ENCODE measurements around the gene BANP.

BANP gene

DNA sequence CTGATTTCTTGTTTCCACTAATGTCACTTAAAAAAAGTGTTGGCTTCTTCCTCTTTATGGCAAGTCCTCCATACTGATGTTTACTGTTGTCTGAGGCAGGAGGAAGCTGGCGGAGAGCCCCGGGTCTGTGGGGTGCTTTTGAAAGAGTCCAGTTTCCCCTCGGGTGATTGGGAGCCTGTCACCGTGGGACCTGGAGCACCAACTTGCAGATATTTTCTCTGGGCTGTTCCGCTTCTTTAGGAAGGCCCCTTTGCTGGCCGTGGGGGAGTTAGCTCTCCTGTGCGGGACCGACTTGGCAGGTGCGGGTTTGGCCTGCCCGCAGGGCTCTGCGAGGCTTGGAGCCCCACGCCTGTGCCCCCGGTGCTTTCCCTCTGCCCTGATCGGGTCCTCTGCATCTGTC, 3.1 kb downstream of the BANP start:
- H3K4me1 ChIP-seq (ENCODE audit: control insufficient read depth in 1 of 2, insufficient read depth in 2 of 2, low read length in 2 of 2) = peaks cover 28 to 40% of the 10 kb centered on the region in 2 donors
- no peaks in the 10 kb centered on the region for H3K9me3 ChIP-seq (ENCODE audit: control insufficient read depth in 1 of 2, low read length in 2 of 2)
- peaks cover 3 to 4% of the 10 kb centered on the region in 2 donors for H3K36me3 ChIP-seq (ENCODE audit: control insufficient read depth in 1 of 2, insufficient read depth in 2 of 2, low read length in 2 of 2)
- H3K27me3 ChIP-seq (ENCODE audit: low read depth, low read length) = no peaks in the 10 kb centered on the region
- peak overlapping the region; percentile 74 for H3K27ac ChIP-seq (ENCODE audit: low read length)
- H3K4me3 ChIP-seq (ENCODE audit: low read depth in 1 of 2, low read length in 2 of 2) = no peak overlapping the region

DNA sequence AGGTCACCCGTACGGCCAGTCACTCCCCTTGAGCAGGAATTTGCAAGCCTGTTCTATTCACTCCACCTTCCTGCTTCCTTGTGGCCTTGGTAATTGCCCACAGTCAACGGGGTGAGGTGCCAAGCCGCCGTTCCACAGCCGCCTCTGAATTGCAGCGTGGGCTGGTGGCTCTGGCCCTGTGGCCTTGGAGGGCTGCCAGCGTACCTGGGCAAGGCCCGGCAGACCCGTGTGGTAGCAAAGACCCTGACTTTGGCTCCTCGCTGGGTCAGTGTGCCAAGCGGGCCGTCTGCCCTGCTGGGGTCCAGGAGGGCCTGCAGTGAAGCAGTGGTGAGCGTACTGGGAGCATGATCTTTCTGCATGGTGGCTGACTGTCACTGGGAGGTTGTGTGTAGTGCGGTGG, 3.6 kb downstream of the BANP start:
- Histone ChIP-seq H3K4me3 (ENCODE audit: low read depth in 1 of 2, low read length in 2 of 2) (no peak overlapping the region), H3K9me3 (ENCODE audit: control insufficient read depth in 1 of 2, low read length in 2 of 2) (no peaks in the 10 kb centered on the region), H3K27me3 (ENCODE audit: low read depth, low read length) (no peaks in the 10 kb centered on the region), H3K36me3 (ENCODE audit: control insufficient read depth in 1 of 2, insufficient read depth in 2 of 2, low read length in 2 of 2) (peaks cover 3 to 4% of the 10 kb centered on the region in 2 donors), H3K27ac (ENCODE audit: low read length) (peak overlapping the region; percentile 74), H3K4me1 (ENCODE audit: control insufficient read depth in 1 of 2, insufficient read depth in 2 of 2, low read length in 2 of 2) (peaks cover 28 to 40% of the 10 kb centered on the region in 2 donors)

DNA sequence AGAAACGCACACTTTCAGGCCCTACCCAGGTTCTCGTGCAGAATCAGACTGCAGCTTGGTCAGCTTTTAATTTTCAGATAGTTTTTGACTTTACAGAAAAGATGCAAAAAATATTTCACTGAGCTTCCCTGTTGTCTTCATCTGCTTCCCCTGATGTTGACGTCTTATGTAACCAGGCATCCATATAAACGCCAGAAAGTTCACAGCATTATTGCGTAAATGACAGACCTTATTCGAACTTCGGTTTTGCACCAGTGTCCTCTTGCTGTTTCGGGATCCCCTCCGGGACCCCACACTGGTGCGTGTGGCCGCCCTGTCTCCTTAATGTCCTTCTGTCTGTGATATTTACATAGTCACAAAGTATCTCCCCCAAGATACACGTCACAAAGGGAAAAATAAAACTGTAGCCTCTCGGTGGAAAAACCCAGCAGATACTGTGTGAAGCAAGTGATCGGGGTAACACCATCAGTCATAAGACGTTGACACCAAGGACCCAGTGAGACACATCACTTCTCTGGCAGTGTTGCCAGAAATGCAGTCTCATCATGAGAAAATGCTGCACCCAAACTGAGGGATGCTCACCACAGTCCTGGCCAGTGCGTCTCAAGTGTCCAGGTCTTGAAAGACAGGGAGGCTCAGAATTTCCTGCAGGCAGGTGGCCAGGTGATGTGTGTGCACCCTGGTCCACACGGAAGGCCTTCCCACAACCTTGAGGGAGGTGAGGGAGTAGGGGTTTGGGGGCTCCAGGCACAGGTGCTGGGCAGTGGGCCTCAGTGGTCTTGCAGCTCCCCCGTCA, 4.3 kb downstream of the BANP start:
- H3K4me3 ChIP-seq (ENCODE audit: low read depth in 1 of 2, low read length in 2 of 2) = no peak overlapping the region
- H3K36me3 ChIP-seq (ENCODE audit: control insufficient read depth in 1 of 2, insufficient read depth in 2 of 2, low read length in 2 of 2) = peaks cover 3 to 4% of the 10 kb centered on the region in 2 donors
- H3K9me3 ChIP-seq (ENCODE audit: control insufficient read depth in 1 of 2, low read length in 2 of 2) = no peaks in the 10 kb centered on the region
- H3K27me3 ChIP-seq (ENCODE audit: low read depth, low read length) = no peaks in the 10 kb centered on the region
- H3K4me1 ChIP-seq (ENCODE audit: control insufficient read depth in 1 of 2, insufficient read depth in 2 of 2, low read length in 2 of 2) = peaks cover 28 to 40% of the 10 kb centered on the region in 2 donors
- peak overlapping the region; percentile 74 for H3K27ac ChIP-seq (ENCODE audit: low read length)

DNA sequence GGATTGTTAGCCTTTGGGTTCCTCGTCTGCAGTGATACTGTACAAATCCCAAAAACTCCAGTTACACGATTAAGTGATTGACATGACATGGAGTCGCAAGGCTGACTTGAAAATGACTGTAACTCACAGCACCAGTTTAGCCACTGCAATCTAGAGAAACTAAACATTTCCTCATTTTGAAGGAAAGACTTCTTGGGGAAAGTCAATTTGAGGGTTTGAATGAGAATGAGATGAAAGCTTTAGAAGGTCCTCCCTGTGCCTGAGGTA, 4.8 kb downstream of the BANP start:
- peaks cover 28 to 40% of the 10 kb centered on the region in 2 donors for H3K4me1 ChIP-seq (ENCODE audit: control insufficient read depth in 1 of 2, insufficient read depth in 2 of 2, low read length in 2 of 2)
- H3K27ac ChIP-seq (ENCODE audit: low read length) = peak overlapping the region; percentile 74
- peaks cover under 1 to 4% of the 10 kb centered on the region in 2 donors for H3K36me3 ChIP-seq (ENCODE audit: control insufficient read depth in 1 of 2, insufficient read depth in 2 of 2, low read length in 2 of 2)
- peak overlapping the region in 1 of 2 donors; percentile 50 for H3K4me3 ChIP-seq (ENCODE audit: low read depth in 1 of 2, low read length in 2 of 2)
- H3K9me3 ChIP-seq (ENCODE audit: control insufficient read depth in 1 of 2, low read length in 2 of 2) = no peaks in the 10 kb centered on the region
- H3K27me3 ChIP-seq (ENCODE audit: low read depth, low read length) = no peaks in the 10 kb centered on the region

DNA sequence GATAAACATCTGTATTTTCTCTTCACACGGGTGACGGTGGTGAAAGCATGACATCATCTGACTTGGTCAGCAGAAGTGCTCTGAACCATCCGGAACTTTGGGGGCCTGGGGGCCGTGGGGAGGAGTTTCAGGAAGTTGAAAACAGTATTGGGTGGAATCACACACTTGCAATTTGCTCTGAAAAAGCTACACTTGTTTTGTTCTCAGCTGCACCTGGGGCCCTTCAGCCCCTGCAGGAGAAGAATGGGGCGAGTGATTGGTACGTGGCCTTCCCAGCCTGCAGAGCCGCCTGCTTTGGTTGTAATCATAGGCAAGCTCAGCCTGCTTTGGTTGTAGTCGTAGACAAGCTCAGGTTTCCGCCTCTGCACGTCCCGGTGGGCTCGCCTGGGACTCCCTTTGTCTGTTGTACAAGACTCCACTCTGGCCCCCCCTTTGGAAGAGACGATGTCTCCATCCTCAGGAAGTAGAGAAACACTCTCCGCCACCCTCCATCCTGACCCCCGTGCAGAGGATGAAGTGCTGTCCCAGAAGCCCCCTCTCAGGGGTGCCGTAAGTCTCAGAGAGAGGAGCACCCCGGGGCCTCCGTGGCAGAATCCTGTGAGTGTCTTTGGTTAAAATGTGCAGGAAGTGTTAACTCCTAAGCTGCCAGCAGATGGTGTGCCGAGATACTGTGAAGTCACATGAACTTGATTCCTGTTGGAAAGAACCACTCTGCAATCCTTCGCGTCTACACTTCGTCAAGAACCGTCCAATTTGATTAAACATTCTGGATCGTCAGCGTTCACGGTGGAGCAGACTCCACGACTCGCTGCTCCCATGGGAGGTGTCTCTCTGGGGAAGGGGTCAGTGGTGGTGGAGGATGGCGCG, 5.4 kb downstream of the BANP start:
- Histone ChIP-seq H3K36me3 (ENCODE audit: control insufficient read depth in 1 of 2, insufficient read depth in 2 of 2, low read length in 2 of 2) (peaks cover 0 to 4% of the 10 kb centered on the region in 2 donors), H3K27me3 (ENCODE audit: low read depth, low read length) (no peaks in the 10 kb centered on the region), H3K4me3 (ENCODE audit: low read depth in 1 of 2, low read length in 2 of 2) (peak overlapping the region; percentile 42 to 50), H3K27ac (ENCODE audit: low read length) (peak overlapping the region; percentile 74), H3K4me1 (ENCODE audit: control insufficient read depth in 1 of 2, insufficient read depth in 2 of 2, low read length in 2 of 2) (peaks cover 28 to 40% of the 10 kb centered on the region in 2 donors), H3K9me3 (ENCODE audit: control insufficient read depth in 1 of 2, low read length in 2 of 2) (no peaks in the 10 kb centered on the region)

DNA sequence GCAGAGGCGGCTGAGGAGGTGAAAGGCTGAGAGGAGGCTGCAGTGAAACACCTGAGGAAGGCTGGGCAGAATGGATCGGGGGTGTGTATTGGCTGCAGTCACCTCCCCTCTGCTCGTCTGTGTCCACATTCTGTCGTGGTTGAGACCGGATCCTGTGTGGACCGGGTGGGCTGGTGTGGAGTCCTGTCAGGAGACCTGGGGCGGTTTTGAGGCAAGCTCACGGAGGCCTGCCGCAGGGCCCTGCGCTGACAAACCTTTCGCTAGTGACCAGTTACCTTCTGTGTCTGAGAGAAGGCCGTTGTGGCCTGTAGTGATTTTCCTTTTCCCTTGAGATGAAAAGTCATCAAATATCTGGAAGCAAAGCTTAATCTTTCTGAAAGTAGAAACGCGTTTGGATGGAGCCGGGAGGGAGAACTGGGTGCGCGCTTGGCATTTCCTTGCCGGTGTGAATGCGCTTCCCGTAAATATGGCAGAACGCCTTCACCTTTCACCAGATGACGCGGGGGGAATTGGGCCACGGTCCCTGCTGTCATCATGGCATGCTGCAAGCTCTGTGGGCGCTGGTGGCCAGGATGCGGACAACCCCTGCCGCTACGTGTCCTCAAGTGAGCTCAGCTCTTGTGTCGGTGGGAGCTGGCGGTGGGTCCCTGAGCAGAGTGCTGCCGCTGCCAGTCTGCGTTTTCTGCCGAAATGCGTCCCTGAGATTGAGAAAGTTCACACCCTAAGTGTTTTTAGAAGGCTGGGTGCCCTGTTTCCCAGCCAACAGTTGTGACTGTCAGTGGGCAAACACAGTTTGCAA, 6.3 kb downstream of the BANP start:
- no peak overlapping the region for H3K4me3 ChIP-seq (ENCODE audit: low read depth in 1 of 2, low read length in 2 of 2)
- no peak overlapping the region for H3K27ac ChIP-seq (ENCODE audit: low read length)
- no peaks in the 10 kb centered on the region for H3K9me3 ChIP-seq (ENCODE audit: control insufficient read depth in 1 of 2, low read length in 2 of 2)
- no peaks in the 10 kb centered on the region for H3K27me3 ChIP-seq (ENCODE audit: low read depth, low read length)
- H3K4me1 ChIP-seq (ENCODE audit: control insufficient read depth in 1 of 2, insufficient read depth in 2 of 2, low read length in 2 of 2) = peaks cover 24 to 32% of the 10 kb centered on the region in 2 donors
- H3K36me3 ChIP-seq (ENCODE audit: control insufficient read depth in 1 of 2, insufficient read depth in 2 of 2, low read length in 2 of 2) = peaks cover 0 to 4% of the 10 kb centered on the region in 2 donors

DNA sequence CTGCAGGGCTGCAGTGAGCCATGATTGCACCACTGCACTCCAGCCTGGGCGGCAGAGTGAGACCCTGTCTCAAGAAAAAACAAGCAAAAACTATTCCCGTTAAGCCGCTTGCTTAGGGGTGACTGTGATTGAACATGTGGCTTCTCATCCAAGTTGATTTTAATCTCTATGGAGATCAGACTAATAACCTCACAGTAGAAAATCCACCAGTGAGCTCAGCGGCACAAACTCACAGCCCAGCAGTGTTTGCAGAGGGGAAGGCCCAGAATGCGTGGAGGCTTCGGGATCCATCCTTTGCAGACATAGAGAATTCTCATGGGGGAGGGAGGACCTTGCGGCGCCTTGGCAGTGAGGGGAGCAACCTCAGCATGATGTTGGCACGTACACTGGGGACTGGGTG, 7.4 kb downstream of the BANP start:
- H3K4me3 ChIP-seq (ENCODE audit: low read depth in 1 of 2, low read length in 2 of 2) = no peak overlapping the region
- no peaks in the 10 kb centered on the region for H3K9me3 ChIP-seq (ENCODE audit: control insufficient read depth in 1 of 2, low read length in 2 of 2)
- peaks cover 14 to 26% of the 10 kb centered on the region in 2 donors for H3K4me1 ChIP-seq (ENCODE audit: control insufficient read depth in 1 of 2, insufficient read depth in 2 of 2, low read length in 2 of 2)
- peaks cover 0 to 2% of the 10 kb centered on the region in 2 donors for H3K36me3 ChIP-seq (ENCODE audit: control insufficient read depth in 1 of 2, insufficient read depth in 2 of 2, low read length in 2 of 2)
- H3K27me3 ChIP-seq (ENCODE audit: low read depth, low read length) = no peaks in the 10 kb centered on the region
- no peak overlapping the region for H3K27ac ChIP-seq (ENCODE audit: low read length)

DNA sequence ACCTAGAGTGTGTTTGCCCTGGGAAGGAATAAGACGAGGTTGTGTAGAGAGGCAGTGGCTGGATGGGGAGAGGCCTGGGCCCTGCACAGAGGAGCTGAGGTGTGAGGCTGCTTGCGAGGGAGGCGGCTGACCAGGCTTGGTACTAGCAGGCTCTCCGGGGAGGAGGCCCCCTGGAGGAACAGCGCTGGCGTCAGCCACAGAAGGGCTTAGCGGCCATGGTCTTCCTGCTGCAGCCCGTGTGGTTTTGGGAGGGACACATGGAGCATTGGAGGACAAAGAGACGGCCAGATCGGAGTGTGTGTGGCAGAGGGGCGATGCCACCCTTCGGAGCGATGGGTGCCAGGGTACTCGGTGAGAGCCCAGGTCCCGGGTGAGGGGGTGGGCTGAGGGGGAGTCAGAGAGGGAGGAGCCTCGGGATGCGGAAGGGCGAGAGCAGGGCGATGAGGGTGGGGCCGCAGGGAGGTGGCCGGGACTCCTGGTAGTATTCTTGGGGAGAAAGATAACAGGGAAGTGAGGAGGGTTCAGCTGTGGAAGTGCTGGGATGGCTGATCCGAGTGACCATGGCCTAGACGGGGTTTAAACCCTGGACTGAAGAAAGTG, 8.3 kb downstream of the BANP start:
- Histone ChIP-seq H3K27me3 (ENCODE audit: low read depth, low read length) (no peaks in the 10 kb centered on the region), H3K4me1 (ENCODE audit: control insufficient read depth in 1 of 2, insufficient read depth in 2 of 2, low read length in 2 of 2) (peaks cover 14 to 22% of the 10 kb centered on the region in 2 donors), H3K4me3 (ENCODE audit: low read depth in 1 of 2, low read length in 2 of 2) (no peak overlapping the region), H3K36me3 (ENCODE audit: control insufficient read depth in 1 of 2, insufficient read depth in 2 of 2, low read length in 2 of 2) (no peaks in the 10 kb centered on the region), H3K9me3 (ENCODE audit: control insufficient read depth in 1 of 2, low read length in 2 of 2) (no peaks in the 10 kb centered on the region), H3K27ac (ENCODE audit: low read length) (no peak overlapping the region)

DNA sequence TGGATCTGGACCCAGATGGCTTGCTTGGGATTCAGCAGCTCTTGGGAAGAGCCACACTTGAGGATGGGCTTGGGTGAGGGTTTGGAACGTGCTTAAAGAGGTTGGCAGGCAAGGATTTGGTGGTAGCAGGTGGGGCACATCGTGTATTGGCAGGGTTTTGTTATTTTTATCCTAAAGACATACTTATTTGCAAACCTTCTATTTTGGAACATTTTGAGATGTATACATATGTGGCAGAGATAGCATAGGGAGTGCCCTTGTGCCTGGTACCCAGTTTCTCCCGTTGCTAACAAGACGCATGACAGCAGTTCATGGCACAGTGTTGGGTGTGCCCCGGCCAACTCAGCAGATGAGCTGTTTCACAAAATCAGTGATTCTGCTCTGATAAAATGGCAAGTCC, 9.1 kb downstream of the BANP start:
- Histone ChIP-seq H3K4me3 (ENCODE audit: low read depth in 1 of 2, low read length in 2 of 2) (no peak overlapping the region), H3K27ac (ENCODE audit: low read length) (no peak overlapping the region), H3K4me1 (ENCODE audit: control insufficient read depth in 1 of 2, insufficient read depth in 2 of 2, low read length in 2 of 2) (peaks cover 8 to 14% of the 10 kb centered on the region in 2 donors), H3K36me3 (ENCODE audit: control insufficient read depth in 1 of 2, insufficient read depth in 2 of 2, low read length in 2 of 2) (no peaks in the 10 kb centered on the region), H3K27me3 (ENCODE audit: low read depth, low read length) (no peaks in the 10 kb centered on the region), H3K9me3 (ENCODE audit: control insufficient read depth in 1 of 2, low read length in 2 of 2) (no peaks in the 10 kb centered on the region)

DNA sequence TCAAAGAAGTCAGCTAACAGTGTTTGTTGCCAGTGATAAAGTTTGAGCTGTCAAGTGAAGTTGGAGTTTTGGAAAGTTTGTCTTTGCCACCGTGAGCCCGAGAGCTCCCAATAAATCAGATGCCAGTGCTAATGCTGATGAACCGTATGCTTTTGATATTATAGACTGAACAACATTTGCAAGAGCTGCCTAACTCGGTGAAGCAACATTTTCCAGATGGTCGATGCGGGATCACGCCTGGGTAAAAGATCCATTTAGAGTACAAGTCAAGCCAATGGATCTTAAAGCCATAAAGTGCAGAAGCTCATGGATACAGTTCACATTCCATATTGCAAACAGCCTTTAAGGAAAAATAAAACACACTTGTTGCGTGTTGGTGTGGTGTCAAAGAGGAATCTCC, 9.6 kb downstream of the BANP start:
- Histone ChIP-seq H3K9me3 (ENCODE audit: control insufficient read depth in 1 of 2, low read length in 2 of 2) (no peaks in the 10 kb centered on the region), H3K4me3 (ENCODE audit: low read depth in 1 of 2, low read length in 2 of 2) (no peak overlapping the region), H3K36me3 (ENCODE audit: control insufficient read depth in 1 of 2, insufficient read depth in 2 of 2, low read length in 2 of 2) (no peaks in the 10 kb centered on the region), H3K4me1 (ENCODE audit: control insufficient read depth in 1 of 2, insufficient read depth in 2 of 2, low read length in 2 of 2) (peaks cover 3 to 11% of the 10 kb centered on the region in 2 donors), H3K27ac (ENCODE audit: low read length) (no peak overlapping the region), H3K27me3 (ENCODE audit: low read depth, low read length) (no peaks in the 10 kb centered on the region)

DNA sequence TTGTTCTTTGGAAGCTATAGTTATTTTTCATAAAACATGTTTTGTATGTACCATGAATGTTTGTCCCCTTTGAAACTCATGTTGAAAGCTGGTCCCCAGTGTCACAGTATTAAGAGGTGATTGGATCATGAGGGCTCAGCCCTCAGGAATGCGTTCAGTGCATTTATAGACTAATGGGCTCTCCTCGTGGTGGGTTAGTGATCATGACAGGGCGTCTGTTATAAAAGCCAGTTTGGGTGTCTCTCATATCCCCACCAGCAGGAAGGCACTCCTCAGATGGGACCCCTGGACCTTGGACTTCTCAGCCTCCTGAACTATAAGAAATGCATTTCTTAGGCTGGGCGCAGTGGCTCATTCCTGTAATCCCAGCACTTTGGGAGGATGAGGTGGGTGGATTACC, 10.4 kb downstream of the BANP start:
- H3K9me3 ChIP-seq (ENCODE audit: control insufficient read depth in 1 of 2, low read length in 2 of 2) = no peaks in the 10 kb centered on the region
- H3K27me3 ChIP-seq (ENCODE audit: low read depth, low read length) = no peaks in the 10 kb centered on the region
- H3K4me3 ChIP-seq (ENCODE audit: low read depth in 1 of 2, low read length in 2 of 2) = no peak overlapping the region
- no peaks in the 10 kb centered on the region for H3K36me3 ChIP-seq (ENCODE audit: control insufficient read depth in 1 of 2, insufficient read depth in 2 of 2, low read length in 2 of 2)
- H3K4me1 ChIP-seq (ENCODE audit: control insufficient read depth in 1 of 2, insufficient read depth in 2 of 2, low read length in 2 of 2) = peaks cover 0 to 16% of the 10 kb centered on the region in 2 donors
- H3K27ac ChIP-seq (ENCODE audit: low read length) = no peak overlapping the region
